NT2/D1 (cell line): ENCODE data around the gene CC2D2A.

Experiments
- SUZ12 ChIP-seq: IDR thresholded peaks from 2 replicates; pipeline ENCODE4 v1.6.1; 2011; ENCODE audit not compliant: insufficient read length, insufficient read depth; ENCODE audit errors: extremely low read depth
- YY1 ChIP-seq: IDR thresholded peaks from 2 replicates; pipeline ENCODE4 v1.6.1; 2011; ENCODE audit not compliant: insufficient read length, insufficient read depth
- ZNF274 ChIP-seq: IDR thresholded peaks from 2 replicates; pipeline ENCODE4 v1.6.1; 2011; ENCODE audit warnings: mild to moderate bottlenecking, low read depth, low read length

- no peak for TF ChIP-seq YY1
- TF ChIP-seq ZNF274: no peak
- TF ChIP-seq SUZ12: no peak
Measured at GRCh38 chr4:15556511-15557092, 86.9 kb downstream of the CC2D2A start.
